Measurements from ENCODE around the gene EXOSC2. TPM values are rescaled to one million over a fixed set of nuclear protein-coding genes. Genes with fewer than 3 reads are reported as not detected.

The EXOSC2 gene
- total and polyA plus RNA-seq, 2 of the 8 experiments (the other 6 are each of a cell fraction or from before 2014, with no cell fraction given) = 47.8 to 93.6 TPM

DNA sequence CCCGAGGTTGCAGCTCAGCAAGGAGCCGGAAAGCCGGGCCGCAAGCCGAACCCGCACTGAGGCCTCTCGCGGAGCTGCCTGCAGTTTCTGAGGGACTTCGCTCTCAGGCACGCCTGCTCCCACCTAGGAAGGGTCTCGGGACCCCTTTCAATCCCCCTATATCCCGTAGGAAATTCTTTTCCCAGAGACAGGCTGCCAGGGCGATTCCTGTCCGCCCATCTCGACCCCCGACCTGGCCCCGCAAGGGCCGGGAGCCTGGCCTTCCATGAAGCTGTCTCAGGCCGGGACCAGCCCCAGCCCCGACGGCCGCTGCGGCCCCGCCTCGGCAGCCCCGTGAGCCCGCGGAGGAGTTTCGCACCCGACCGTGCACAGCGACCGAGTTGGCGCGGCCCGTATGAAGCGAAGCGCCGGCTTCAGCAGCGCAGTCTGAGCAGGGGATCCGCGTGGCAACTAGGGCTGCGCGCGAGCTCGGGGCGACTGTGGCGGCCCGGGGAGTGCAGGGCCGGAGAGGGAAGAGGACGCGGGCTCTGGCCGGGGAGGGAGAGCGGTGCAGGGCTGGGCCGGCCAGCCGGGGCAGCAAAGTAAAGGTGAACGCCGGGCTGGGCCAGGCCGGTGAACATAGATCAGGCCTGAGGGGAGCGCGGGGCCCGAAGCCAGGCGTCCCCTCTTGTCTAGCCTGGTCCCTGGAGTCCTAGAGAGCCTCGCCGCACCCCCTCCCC is 30.2 kb upstream of the EXOSC2 start:
- ChIA-PET POLR2A (ENCODE audit: partially characterized antibody) (interaction anchor here (0.6 to 1.8 kb wide), 6 partner anchors 25 to 334 kb away, joined by 3 to 4 read pairs (median 3); partner anchors contain the start of gene EXOSC2), CTCF (ENCODE audit: partially characterized antibody) (interaction anchor here (1.0 to 2.7 kb wide), 7 partner anchors 10 to 435 kb away, joined by 3 to 13 read pairs (median 5); no protein-coding TSS in a partner anchor)
- Histone ChIP-seq H3K4me2 (ENCODE audit: insufficient read depth in 1 of 2, low read depth in 2 of 2, low read length in 2 of 2) (peak overlapping the region; percentile 62 to 74), H3K27ac (ENCODE audit: low read depth, low read length) (no peak overlapping the region), H4K5ac (ENCODE audit: insufficient read length, low read depth, low read length) (no peak overlapping the region), H4K91ac (replicated peaks; ENCODE audit: insufficient read length, low read length) (no peak overlapping the region), H2BK120ac (replicated peaks; ENCODE audit: low read depth, low read length) (peak overlapping the region; percentile 43), H3K14ac (ENCODE audit: insufficient read length) (no peak overlapping the region), H2BK5ac (ENCODE audit: low read depth, low read length) (0 out of 2 replicates have a peak overlapping the region, but pooled peaks have one; percentile 24), H2BK12ac (ENCODE audit: low read depth, low read length) (peak overlapping the region; percentile 94; the same call in 1 of the 2 replicates), H2BK15ac (ENCODE audit: low read length) (peak overlapping the region; percentile 46; the same call in 1 of the 2 replicates), H2BK20ac (ENCODE audit: low read length) (no peak overlapping the region), H3K27me3 (replicated peaks in 1 of 4; ENCODE audit: control insufficient read depth in 3 of 4, extremely low read depth in 1 of 4, insufficient read depth in 3 of 4, low read length in 3 of 4) (peaks cover 95 to 100% (median 100%) of the 10 kb centered on the region in 4 experiments), H4K8ac (ENCODE audit: extremely low read depth, insufficient read depth, low read length) (peak overlapping the region; percentile 39; the same call in 1 of the 2 replicates), H3K23ac (ENCODE audit: insufficient read length) (no peak overlapping the region), H3K9ac (replicated peaks in 1 of 4; ENCODE audit: extremely low read depth in 1 of 4, low read depth in 3 of 4, low read length in 3 of 4) (no peak overlapping the region), H3K4me1 (replicated peaks in 1 of 4; ENCODE audit: control insufficient read depth in 3 of 4, insufficient read depth in 4 of 4, low read length in 3 of 4) (peaks cover 4 to 45% (median 28%) of the 10 kb centered on the region in 4 experiments), H2AK5ac (ENCODE audit: low read depth, low read length) (no peak overlapping the region), H3K23me2 (ENCODE audit: low read depth, low read length) (peaks cover 12% of the 10 kb centered on the region; the same call in 1 of the 2 replicates), H3K56ac (replicated peaks; ENCODE audit: insufficient read length, low read depth, low read length) (no peak overlapping the region), H3K79me1 (ENCODE audit: low read depth, low read length) (no peaks in the 10 kb centered on the region), H3K36me3 (ENCODE audit: control insufficient read depth in 2 of 4, insufficient read depth in 4 of 4, low read length in 3 of 4) (peaks cover 0 to 6% (median 0%) of the 10 kb centered on the region in 4 experiments; a peak in 1 of 8 replicates), H4K20me1 (replicated peaks in 1 of 2; ENCODE audit: control insufficient read depth in 1 of 2, insufficient read depth in 2 of 2, low read length in 2 of 2) (peaks cover 7 to 23% of the 10 kb centered on the region in 2 experiments), H3K9me3 (ENCODE audit: insufficient read depth in 2 of 2, low read depth in 1 of 2, low read length in 1 of 2) (peaks cover 5 to 8% of the 10 kb centered on the region in 2 experiments; a peak in 3 of 4 replicates), H3K18ac (ENCODE audit: extremely low read depth, low read length) (peak overlapping the region; percentile 36), H3K4me3 (ENCODE audit: extremely low read depth in 1 of 4, insufficient read depth in 2 of 4, low read depth in 3 of 4, low read length in 4 of 4) (peak overlapping the region; percentile 31 to 62 (median 33)), H3K79me2 (ENCODE audit: control insufficient read depth in 1 of 2, insufficient read depth in 2 of 2, low read length in 2 of 2) (no peaks in the 10 kb centered on the region), H2AFZ (ENCODE audit: low read length) (no peak overlapping the region), H3K4ac (replicated peaks; ENCODE audit: insufficient read length, low read depth, low read length) (no peak overlapping the region)
- 1% methylated on average over 29 of the region's 65 CpGs; no CpG with 5 or more reads in 1 of the 2 experiments for whole genome bisulfite sequencing, 2 experiments (ENCODE audit: extremely low coverage in 1 of 2, insufficient coverage in 1 of 2, insufficient read length in 1 of 2, insufficient replicate concordance in 2 of 2, low coverage in 1 of 2, low lambda C conversion rate in 2 of 2, missing lambda C conversion rate in 1 of 2)
- DNase-seq (ENCODE audit: low read depth in 1 of 2, low spot score in 2 of 2) (peak in 1 of 2 experiments; percentile 72), FAIRE-seq (no peak)
- peak; percentile 92 for TF ChIP-seq RNF2 (IDR thresholded peaks at IDR 0.05; ENCODE audit: borderline replicate concordance, low read depth, low read length, missing control alignments, poor library complexity, severe bottlenecking)
- TF ChIP-seq SUZ12 (IDR thresholded peaks at IDR 0.05; ENCODE audit: low read length) = peak; percentile 96
- 0 out of 2 replicates have a peak, but pooled peaks have one; percentile 14 for TF ChIP-seq YY1 (IDR thresholded peaks at IDR 0.05; ENCODE audit: low read depth, low read length)
- TF ChIP-seq SAP30 (IDR thresholded peaks at IDR 0.05; ENCODE audit: insufficient read depth, insufficient replicate concordance, low read length) = no peak
- peak; percentile 13 for TF ChIP-seq KDM4A (IDR thresholded peaks at IDR 0.05; ENCODE audit: low read depth, low read length, severe bottlenecking)
- 0 out of 2 replicates have a peak, but pooled peaks have one; percentile 23 for TF ChIP-seq SP4 (IDR thresholded peaks at IDR 0.05; ENCODE audit: low read length)
- TF ChIP-seq EZH2 (IDR thresholded peaks at IDR 0.05; ENCODE audit: low read depth, low read length, severe bottlenecking) = peak; percentile 96
- TF ChIP-seq SP2 (IDR thresholded peaks at IDR 0.05; ENCODE audit: low read length) = no peak
- TF ChIP-seq CHD2 (IDR thresholded peaks at IDR 0.05; ENCODE audit: low read length) = no peak

Measured in H1 (cell line).